ENCODE results near the gene SLC25A21.

The SLC25A21 gene

DNA sequence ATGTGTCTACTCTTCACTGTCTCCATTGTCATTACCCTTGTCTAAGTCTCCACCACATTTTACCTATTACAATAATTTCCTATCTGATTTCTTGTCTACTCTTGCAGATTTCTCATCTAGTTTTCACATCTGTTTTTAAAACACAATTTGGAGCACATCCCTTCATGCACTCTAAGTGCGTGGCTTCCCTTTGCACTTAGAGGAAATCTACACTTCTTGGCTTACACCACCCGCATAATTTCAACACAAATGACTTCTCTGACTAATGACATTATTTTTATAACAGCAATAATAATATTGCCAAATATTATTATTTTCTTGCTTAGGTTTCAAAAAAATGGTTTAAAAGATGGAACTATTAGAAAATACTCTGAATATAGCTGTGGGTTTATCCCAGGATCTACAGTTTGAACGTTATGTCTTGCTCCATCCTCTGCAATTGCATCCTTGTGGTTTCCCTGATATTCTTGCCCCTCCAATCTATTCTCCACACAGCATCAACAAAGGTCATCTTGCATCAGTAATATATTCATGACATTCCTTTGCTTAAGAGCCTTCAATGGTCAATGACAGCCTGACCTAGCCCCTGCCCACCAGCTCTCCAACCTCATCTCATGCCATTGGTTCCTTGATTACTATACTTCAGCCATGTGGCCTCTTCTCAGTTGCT is 153.7 kb downstream of the SLC25A21 start:
- no peak overlapping the region for H3K4me3 ChIP-seq (ENCODE audit: low read length)
- H2BK120ac ChIP-seq (ENCODE audit: low read depth, low read length), result no peak overlapping the region
- H3K27me3 ChIP-seq (ENCODE audit: insufficient read depth, low read length, poor library complexity), result no peaks in the 10 kb centered on the region
- no peaks in the 10 kb centered on the region for H3K4me1 ChIP-seq (ENCODE audit: control insufficient read depth, low read depth, low read length)
- no peak overlapping the region for H3K56ac ChIP-seq (ENCODE audit: low read length)
- H4K8ac ChIP-seq (ENCODE audit: low read depth, low read length), result no peak overlapping the region
- H3K4ac ChIP-seq (ENCODE audit: low read depth, low read length), result no peak overlapping the region
- H3K79me1 ChIP-seq (ENCODE audit: low read length), result no peaks in the 10 kb centered on the region
- H2BK5ac ChIP-seq (ENCODE audit: low read length), result no peak overlapping the region
- DNase-seq, result no peak
- H2BK15ac ChIP-seq (replicated peaks; ENCODE audit: low read depth), result no peak overlapping the region
- no peak overlapping the region for H3K27ac ChIP-seq (ENCODE audit: low read depth, low read length)
- no peak overlapping the region for H3K23ac ChIP-seq (ENCODE audit: low read length)
- no peak overlapping the region for H3K9ac ChIP-seq (ENCODE audit: low read length)
- H3K79me2 ChIP-seq (ENCODE audit: control insufficient read depth, insufficient read depth, low read length), result no peaks in the 10 kb centered on the region
- H2AK5ac ChIP-seq (ENCODE audit: low read length), result no peak overlapping the region
- no peak overlapping the region for H3K4me2 ChIP-seq (ENCODE audit: low read length)
- H3K36me3 ChIP-seq (ENCODE audit: control insufficient read depth, insufficient read depth, low read length), result no peaks in the 10 kb centered on the region
- H4K5ac ChIP-seq (ENCODE audit: low read length), result no peak overlapping the region
- no peak overlapping the region for H3K18ac ChIP-seq (ENCODE audit: low read length)
- WGBS (ENCODE audit: extremely low coverage, insufficient coverage, low lambda C conversion rate), result 100% methylated on average over 1 of the region's 3 CpGs

DNA sequence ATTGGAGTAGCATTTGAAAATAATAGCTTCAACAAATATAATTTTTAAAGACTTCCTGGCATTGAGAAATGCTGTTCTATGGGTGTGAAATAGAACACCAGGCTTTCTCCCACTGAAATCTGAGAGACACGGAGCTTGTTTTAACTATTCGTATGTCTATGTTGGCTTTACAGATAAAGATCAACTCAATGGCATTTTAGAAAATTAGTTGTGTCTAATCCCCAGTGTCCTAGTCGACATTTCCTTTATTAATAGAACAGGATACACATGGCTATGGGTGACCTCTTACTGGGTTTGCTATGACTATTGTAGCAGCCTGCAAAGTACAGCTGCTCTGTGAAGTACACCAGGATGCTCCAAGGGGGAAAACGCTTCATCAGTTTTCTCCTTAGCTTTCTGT is 159.3 kb downstream of the SLC25A21 start:
- Histone ChIP-seq H3K18ac (ENCODE audit: low read length) (no peak overlapping the region), H3K79me1 (ENCODE audit: low read length) (no peaks in the 10 kb centered on the region), H3K4me1 (ENCODE audit: control insufficient read depth, low read depth, low read length) (no peaks in the 10 kb centered on the region), H3K23ac (ENCODE audit: low read length) (no peak overlapping the region), H3K27ac (ENCODE audit: low read depth, low read length) (no peak overlapping the region), H2AK5ac (ENCODE audit: low read length) (no peak overlapping the region), H3K4me2 (ENCODE audit: low read length) (no peak overlapping the region), H3K9ac (ENCODE audit: low read length) (no peak overlapping the region), H3K4ac (ENCODE audit: low read depth, low read length) (no peak overlapping the region), H2BK5ac (ENCODE audit: low read length) (no peak overlapping the region), H3K36me3 (ENCODE audit: control insufficient read depth, insufficient read depth, low read length) (no peaks in the 10 kb centered on the region), H3K4me3 (ENCODE audit: low read length) (no peak overlapping the region), H3K56ac (ENCODE audit: low read length) (no peak overlapping the region), H4K5ac (ENCODE audit: low read length) (no peak overlapping the region), H2BK120ac (ENCODE audit: low read depth, low read length) (no peak overlapping the region), H3K27me3 (ENCODE audit: insufficient read depth, low read length, poor library complexity) (no peaks in the 10 kb centered on the region), H2BK15ac (replicated peaks; ENCODE audit: low read depth) (no peak overlapping the region), H3K79me2 (ENCODE audit: control insufficient read depth, insufficient read depth, low read length) (no peaks in the 10 kb centered on the region), H4K8ac (ENCODE audit: low read depth, low read length) (no peak overlapping the region)
- no peak for DNase-seq
- no CpG with 5 or more reads among the region's 4 CpGs for WGBS (ENCODE audit: extremely low coverage, insufficient coverage, low lambda C conversion rate)

DNA sequence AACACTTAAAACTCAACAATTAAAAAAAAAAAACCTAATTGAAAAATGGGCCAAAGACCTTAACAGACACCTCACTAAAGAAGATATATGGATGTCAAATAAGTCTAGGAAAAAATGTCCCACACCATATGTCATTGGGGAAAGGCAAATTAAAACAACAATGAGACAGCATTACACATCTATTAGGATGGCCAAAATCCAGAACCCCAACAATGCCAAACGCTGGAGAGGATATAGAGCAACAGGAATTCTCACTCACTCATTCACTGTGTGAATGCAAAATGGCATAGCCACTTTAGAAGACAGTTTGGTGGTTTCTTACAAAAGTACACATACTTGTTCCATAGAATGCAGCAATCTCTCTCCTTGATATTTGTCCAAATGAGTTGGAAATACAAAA is 173.7 kb downstream of the SLC25A21 start:
- Histone ChIP-seq H2BK15ac (replicated peaks; ENCODE audit: low read depth) (no peak overlapping the region), H3K4me3 (ENCODE audit: low read length) (no peak overlapping the region), H3K56ac (ENCODE audit: low read length) (no peak overlapping the region), H3K4me1 (ENCODE audit: control insufficient read depth, low read depth, low read length) (no peaks in the 10 kb centered on the region), H3K18ac (ENCODE audit: low read length) (no peak overlapping the region), H3K9ac (ENCODE audit: low read length) (no peak overlapping the region), H3K4me2 (ENCODE audit: low read length) (no peak overlapping the region), H3K23ac (ENCODE audit: low read length) (no peak overlapping the region), H2AK5ac (ENCODE audit: low read length) (no peak overlapping the region), H3K4ac (ENCODE audit: low read depth, low read length) (no peak overlapping the region), H3K79me1 (ENCODE audit: low read length) (no peaks in the 10 kb centered on the region), H2BK5ac (ENCODE audit: low read length) (no peak overlapping the region), H3K27ac (ENCODE audit: low read depth, low read length) (no peak overlapping the region), H3K79me2 (ENCODE audit: control insufficient read depth, insufficient read depth, low read length) (no peaks in the 10 kb centered on the region), H3K36me3 (ENCODE audit: control insufficient read depth, insufficient read depth, low read length) (no peaks in the 10 kb centered on the region), H2BK120ac (ENCODE audit: low read depth, low read length) (no peak overlapping the region), H4K5ac (ENCODE audit: low read length) (no peak overlapping the region), H4K8ac (ENCODE audit: low read depth, low read length) (no peak overlapping the region), H3K27me3 (ENCODE audit: insufficient read depth, low read length, poor library complexity) (no peaks in the 10 kb centered on the region)
- no CpG with 5 or more reads among the region's 1 CpG for WGBS (ENCODE audit: extremely low coverage, insufficient coverage, low lambda C conversion rate)
- DNase-seq, result no peak

DNA sequence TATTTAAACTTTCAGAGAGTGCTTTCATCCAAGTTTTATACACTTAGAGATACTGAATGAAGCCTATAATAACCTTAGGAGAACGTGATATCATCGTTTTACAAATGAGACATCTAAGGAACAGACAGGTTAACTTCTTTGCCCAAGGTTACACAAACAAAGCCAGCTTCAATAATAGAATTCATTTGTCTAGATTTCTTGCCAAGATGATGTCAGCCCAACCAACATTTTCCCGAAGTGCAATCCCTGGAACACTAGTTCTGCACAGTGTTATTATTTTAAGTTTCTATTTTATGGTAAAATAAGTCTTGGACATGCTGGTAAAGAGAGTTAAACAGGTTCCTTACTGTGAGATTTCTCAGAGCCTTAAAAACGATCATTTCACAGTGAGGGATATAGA is 174.6 kb downstream of the SLC25A21 start:
- no peak overlapping the region for H3K4me3 ChIP-seq (ENCODE audit: low read length)
- no peaks in the 10 kb centered on the region for H3K79me1 ChIP-seq (ENCODE audit: low read length)
- H3K27me3 ChIP-seq (ENCODE audit: insufficient read depth, low read length, poor library complexity), result no peaks in the 10 kb centered on the region
- H3K23ac ChIP-seq (ENCODE audit: low read length), result no peak overlapping the region
- H3K27ac ChIP-seq (ENCODE audit: low read depth, low read length), result no peak overlapping the region
- no peak overlapping the region for H2BK15ac ChIP-seq (replicated peaks; ENCODE audit: low read depth)
- H3K18ac ChIP-seq (ENCODE audit: low read length), result no peak overlapping the region
- H3K79me2 ChIP-seq (ENCODE audit: control insufficient read depth, insufficient read depth, low read length), result no peaks in the 10 kb centered on the region
- no peak overlapping the region for H3K56ac ChIP-seq (ENCODE audit: low read length)
- H2AK5ac ChIP-seq (ENCODE audit: low read length), result no peak overlapping the region
- H3K4ac ChIP-seq (ENCODE audit: low read depth, low read length), result no peak overlapping the region
- no peaks in the 10 kb centered on the region for H3K4me1 ChIP-seq (ENCODE audit: control insufficient read depth, low read depth, low read length)
- DNase-seq, result no peak
- H3K4me2 ChIP-seq (ENCODE audit: low read length), result no peak overlapping the region
- no peak overlapping the region for H4K8ac ChIP-seq (ENCODE audit: low read depth, low read length)
- H3K9ac ChIP-seq (ENCODE audit: low read length), result no peak overlapping the region
- WGBS (ENCODE audit: extremely low coverage, insufficient coverage, low lambda C conversion rate), result no CpG with 5 or more reads among the region's 4 CpGs
- H2BK5ac ChIP-seq (ENCODE audit: low read length), result no peak overlapping the region
- no peak overlapping the region for H4K5ac ChIP-seq (ENCODE audit: low read length)
- no peaks in the 10 kb centered on the region for H3K36me3 ChIP-seq (ENCODE audit: control insufficient read depth, insufficient read depth, low read length)
- H2BK120ac ChIP-seq (ENCODE audit: low read depth, low read length), result no peak overlapping the region

DNA sequence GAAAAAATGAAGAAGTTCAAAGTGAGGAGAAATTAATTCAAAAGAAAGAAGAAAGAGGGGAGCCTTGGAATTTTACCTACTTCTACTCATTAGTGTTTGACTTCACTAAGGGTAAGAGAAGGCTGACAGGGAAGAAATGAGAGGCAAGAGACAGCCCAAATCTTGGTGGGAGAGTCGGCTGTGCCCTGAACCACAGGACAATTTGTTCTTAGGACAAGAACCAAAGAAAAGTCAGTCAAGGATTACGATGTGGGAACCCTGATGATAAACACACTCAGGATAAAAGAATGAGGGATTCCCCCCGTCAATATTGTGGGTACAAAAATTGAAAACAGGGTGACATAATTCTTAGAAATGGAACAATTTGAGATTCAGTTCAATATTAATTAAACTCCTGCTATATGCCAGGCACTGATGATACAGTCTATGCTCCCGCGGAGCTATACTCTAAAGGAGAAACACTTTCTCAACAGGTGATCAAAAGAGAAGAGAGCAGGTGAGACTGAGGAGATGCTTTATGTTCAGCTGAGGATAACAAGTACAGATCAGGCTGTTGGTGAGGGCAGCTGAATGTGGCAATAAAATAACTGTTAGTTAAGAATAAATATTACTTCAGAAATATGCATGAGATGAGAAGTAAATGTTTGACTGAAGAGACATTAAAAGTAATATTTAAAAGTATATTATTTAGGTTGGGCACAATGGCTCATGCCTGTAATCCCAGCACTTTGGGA is 175.4 kb downstream of the SLC25A21 start:
- DNase-seq, result no peak
- Histone ChIP-seq H3K23ac (ENCODE audit: low read length) (no peak overlapping the region), H3K4me2 (ENCODE audit: low read length) (no peak overlapping the region), H3K36me3 (ENCODE audit: control insufficient read depth, insufficient read depth, low read length) (no peaks in the 10 kb centered on the region), H4K5ac (ENCODE audit: low read length) (no peak overlapping the region), H2BK15ac (replicated peaks; ENCODE audit: low read depth) (no peak overlapping the region), H3K79me1 (ENCODE audit: low read length) (no peaks in the 10 kb centered on the region), H2AK5ac (ENCODE audit: low read length) (no peak overlapping the region), H3K4me3 (ENCODE audit: low read length) (no peak overlapping the region), H3K27ac (ENCODE audit: low read depth, low read length) (no peak overlapping the region), H2BK5ac (ENCODE audit: low read length) (no peak overlapping the region), H3K56ac (ENCODE audit: low read length) (no peak overlapping the region), H3K27me3 (ENCODE audit: insufficient read depth, low read length, poor library complexity) (no peaks in the 10 kb centered on the region), H2BK120ac (ENCODE audit: low read depth, low read length) (no peak overlapping the region), H3K79me2 (ENCODE audit: control insufficient read depth, insufficient read depth, low read length) (no peaks in the 10 kb centered on the region), H3K18ac (ENCODE audit: low read length) (no peak overlapping the region), H3K9ac (ENCODE audit: low read length) (no peak overlapping the region), H3K4me1 (ENCODE audit: control insufficient read depth, low read depth, low read length) (no peaks in the 10 kb centered on the region), H4K8ac (ENCODE audit: low read depth, low read length) (no peak overlapping the region), H3K4ac (ENCODE audit: low read depth, low read length) (no peak overlapping the region)
- WGBS (ENCODE audit: extremely low coverage, insufficient coverage, low lambda C conversion rate), result no CpG with 5 or more reads among the region's 5 CpGs
